Activated CD8-positive, alpha-beta memory T cell treated with anti-CD3 and anti-CD28 coated beads for 24 hours (primary cell): Measurements from ENCODE around the gene INF2.
A peak's percentile ranks its signal among the peaks of the same experiment; 100 is the strongest.
"Not testable (repeated sequence)": the region's sequence is repeated elsewhere in the genome, so short reads cannot be mapped to it uniquely, and the experiment has no call there.

Source experiments
- DNase-seq: peaks from one replicate; pipeline ENCODE4 v3.0.0-alpha.2; 2020

INF2 gene

GRCh38 chr14:104689109-104689880 lies at the start of gene INF2:
Gene INF2 (plus strand): TSS chr14:104689618. CDS start chr14:104701366, 11,748 bp downstream.
- peak; percentile 76 for DNase-seq

DNA sequence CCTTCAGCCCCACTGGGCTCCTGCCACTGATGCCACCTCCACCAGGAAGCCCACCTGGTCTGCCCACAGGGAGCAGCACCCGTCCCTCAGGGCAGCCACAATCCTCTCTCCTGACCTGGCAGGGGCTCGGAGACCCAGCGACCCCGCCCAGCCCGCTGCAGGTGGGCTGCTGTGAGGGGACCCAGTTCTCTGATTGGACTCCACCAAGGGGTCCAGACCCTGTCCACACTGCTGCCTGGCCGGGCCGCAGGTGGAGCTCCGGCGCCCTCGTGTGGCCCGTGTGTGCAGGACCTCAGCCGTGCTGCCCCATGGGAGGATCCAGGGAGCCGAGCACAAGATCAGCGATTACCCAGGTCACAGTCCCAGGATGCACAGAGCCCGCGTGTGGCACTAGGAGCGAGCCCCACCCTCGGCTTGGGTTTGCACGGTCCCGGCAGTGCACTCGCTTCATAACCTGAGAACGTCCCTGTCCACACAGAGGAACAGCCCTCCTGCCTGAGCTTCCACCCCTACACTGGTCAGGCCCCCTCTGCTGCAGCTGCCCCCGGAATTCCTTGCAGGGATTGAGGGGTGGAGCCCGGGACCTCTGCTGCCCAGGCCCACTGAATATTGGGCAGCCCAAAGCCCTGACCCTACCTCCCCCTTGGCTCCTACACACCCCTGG lies 49.4 kb upstream of the INF2 start:
- DNase-seq, result peak; percentile 80

GRCh38 chr14:104640681-104641080 lies 48.7 kb upstream of the INF2 start:
- no peak for DNase-seq

DNA sequence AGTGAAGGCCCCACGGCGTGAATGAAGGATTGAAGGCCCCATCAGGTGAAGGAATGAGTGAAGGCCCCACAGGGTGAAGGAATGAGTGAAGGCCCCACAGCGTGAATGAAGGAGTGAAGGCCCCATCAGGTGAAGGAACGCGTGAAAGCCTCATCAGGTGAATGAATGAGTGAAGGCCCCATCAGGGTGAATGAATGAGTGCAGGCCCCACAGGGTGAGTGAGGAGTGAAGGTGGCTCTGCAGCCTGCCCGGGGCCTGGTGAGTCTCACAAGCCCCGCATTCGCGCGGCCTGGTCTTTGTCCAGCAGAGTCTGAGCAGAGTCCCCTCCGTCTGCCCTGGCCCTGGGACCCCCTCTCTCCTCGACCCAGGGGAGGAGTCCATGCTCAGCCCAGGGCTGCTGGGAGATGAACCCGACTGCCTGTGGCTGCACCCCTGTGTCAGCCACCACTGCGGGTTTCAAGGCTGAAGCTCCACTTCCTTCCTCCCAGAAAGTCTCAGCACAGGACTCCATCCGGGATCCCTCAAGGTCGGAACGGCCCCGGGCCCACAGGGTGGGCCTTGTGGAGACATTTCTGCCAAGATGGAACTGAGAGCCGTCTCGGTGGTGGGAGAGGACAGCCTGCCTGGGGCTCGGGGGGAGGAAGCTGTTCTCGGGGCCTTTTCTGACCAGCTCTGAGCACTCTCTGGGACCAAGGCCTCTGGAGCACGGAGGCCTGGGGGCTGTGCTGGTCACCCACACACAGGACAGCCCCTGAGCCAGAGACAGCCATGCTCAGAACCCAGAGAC lies 47.5 kb upstream of the INF2 start:
- no peak for DNase-seq

GRCh38 chr14:104642540-104642868 lies 46.9 kb upstream of the INF2 start:
- DNase-seq, result no peak

- no peak for DNase-seq
Measured at GRCh38 chr14:104643306-104643705, 46.1 kb upstream of the INF2 start.

DNA sequence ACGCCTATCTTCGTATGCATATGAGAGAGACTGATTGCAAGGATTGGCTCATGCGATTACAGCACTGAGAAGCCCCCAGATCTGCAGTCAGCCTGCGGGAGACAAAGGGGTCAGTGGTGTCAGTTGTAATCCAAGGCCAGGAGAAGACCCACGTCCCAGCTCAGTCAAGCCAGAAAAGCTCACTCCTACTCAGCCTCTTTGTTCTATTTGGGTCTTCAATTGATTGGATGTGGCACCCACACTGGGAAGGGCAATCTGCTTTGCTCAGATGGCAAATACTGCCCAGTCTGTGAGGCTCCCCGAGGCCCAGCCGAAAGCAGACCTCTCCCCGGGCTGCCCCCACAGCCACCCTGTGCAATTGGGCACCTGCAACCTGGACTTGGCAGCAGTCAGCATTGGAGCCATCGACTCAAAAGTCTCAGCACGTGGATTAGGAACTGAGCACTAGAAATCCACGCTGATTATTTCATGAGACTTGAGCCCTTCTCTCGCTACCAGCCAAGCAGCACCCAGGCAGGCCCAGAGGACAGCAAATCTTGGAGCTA lies 45.3 kb upstream of the INF2 start:
- no peak for DNase-seq

GRCh38 chr14:104644656-104645378 lies 44.6 kb upstream of the INF2 start:
- no peak for DNase-seq

DNA sequence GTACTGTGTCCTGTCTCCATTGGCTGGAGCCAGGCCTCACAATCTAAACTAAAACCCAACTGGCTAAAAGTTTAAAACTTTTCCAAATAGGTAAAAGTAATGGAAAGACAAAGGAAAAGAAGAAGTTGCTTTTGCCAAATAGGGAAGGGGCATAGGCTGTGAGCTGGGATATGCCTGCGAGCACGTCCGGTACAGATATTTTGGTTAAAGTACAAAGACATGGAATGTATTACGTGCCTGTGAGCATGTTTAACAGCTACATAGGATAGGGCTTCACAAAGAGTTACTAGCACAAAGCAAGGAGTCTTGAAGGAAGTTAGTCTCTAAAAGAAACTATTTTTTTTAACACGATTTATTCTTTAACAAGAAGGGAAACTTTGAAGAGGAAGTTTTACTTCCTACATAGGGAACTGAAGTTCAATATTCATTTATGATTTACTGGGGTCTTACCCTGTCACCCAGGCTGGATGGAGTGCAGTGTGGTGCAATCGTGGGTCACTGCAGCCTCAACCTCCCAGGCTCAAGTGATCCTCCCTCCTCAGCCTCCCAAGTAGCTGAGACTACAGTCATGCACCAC lies 41.9 kb upstream of the INF2 start:
- no peak for DNase-seq

GRCh38 chr14:104650057-104650980 lies 39.1 kb upstream of the INF2 start:
- DNase-seq, result peak; percentile 90

- DNase-seq, result no peak
Measured at GRCh38 chr14:104650981-104651875, 38.2 kb upstream of the INF2 start.

DNA sequence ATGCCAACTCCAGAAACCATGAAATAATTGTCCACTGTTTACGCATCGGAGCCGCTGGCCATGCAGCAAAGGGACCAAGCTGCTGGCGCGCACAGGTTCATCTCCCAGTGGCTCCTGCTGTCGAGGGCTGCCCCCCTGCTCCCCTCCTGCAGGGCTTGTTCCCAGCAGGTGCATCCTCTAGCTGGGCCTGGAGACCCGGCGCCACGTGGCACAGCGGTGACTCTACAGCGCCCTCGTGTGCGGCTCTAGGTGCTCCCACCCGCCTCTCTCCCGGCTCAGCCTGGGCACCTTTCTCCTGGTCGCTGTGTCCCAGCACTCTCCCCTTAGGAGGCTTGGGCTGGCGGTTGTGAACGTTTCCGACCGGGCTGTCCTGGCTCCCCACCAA lies 37.5 kb upstream of the INF2 start:
- DNase-seq, result no peak

GRCh38 chr14:104652386-104652785 lies 37.0 kb upstream of the INF2 start:
- no peak for DNase-seq

DNA sequence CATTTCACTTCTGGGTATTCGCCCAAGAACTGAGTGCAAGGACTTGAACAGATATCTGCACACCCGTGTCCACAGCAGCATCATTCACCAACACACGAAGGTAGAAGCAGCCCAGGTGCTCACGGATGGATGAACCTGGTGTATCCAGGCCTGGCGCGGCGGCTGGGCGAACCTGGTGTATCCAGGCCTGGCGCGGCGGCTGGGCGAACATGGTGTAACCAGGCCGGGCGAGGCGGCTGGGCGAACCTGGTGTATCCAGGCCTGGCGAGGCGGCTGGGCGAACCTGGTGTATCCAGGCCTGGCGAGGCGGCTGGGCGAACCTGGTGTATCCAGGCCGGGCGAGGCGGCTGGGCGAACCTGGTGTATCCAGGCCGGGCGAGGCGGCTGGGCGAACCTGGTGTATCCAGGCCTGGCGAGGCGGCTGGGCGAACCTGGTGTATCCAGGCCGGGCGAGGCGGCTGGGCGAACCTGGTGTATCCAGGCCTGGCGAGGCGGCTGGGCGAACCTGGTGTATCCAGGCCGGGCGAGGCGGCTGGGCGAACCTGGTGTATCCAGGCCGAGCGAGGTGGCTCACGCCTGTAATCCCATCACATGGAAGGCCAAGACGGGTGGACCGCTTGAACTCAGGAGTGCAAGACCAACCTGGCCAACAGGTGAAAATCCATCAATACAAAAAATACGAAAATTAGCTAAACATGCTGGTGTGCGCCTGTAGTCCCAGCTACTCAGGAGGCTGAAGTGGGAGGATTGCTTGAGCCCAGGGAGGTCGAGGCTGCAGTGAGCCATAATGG lies 36.1 kb upstream of the INF2 start:
- not testable (repeated sequence) for DNase-seq

DNA sequence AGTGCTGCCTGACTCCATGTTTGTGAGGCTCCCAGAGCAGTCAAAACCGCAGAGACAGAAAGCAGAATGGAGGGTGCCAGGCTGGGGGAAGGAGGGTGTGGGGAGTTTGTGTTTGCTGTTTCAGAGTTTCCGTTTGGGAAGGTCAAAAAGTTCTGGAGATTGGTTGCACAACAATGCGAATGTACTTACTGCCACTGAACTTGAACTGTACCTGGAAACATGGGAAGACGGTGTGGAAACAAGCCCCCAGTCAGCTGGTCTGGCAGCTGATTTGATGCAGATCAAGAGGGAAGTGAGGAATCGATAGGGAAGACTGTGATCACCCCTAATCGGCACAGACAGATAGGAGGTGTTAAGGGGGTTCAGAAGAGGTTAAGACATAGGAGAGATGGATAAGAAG lies 35.3 kb upstream of the INF2 start:
- no peak for DNase-seq

DNA sequence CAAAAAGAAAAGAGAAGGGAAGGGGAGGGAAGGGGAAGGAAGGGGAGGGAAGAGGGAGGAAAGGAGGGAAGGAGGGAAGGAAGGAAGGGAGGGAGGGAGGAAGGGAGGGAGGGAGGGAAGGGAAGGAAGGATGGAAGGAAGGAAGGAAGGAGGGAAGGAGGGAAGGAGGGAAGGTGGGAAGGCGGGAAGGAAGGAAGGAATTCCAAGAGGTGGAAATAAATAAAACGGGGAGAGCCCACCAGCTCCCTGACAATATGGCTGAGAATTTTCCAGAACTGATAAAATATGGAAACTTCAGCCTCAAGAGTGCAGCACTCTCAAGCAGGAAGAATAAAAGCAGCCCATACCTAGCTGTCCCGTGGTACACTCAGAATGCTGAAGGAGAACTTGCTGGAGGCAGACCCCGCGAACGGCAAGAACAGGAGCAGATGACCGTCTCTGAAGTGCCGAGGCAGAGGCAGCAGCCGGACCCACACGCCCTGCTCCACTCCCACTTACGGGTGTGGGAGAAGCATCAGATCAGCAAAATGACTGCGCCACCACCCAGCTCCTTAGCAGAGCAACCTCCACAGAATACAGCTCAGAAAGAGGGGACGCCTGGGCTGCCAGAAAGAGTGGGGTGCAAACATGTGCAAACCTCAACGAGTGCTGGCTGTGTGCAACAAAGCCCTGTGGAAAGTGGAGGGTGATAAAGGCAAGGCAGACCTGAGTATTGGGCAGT lies 34.1 kb upstream of the INF2 start:
- no peak for DNase-seq

DNA sequence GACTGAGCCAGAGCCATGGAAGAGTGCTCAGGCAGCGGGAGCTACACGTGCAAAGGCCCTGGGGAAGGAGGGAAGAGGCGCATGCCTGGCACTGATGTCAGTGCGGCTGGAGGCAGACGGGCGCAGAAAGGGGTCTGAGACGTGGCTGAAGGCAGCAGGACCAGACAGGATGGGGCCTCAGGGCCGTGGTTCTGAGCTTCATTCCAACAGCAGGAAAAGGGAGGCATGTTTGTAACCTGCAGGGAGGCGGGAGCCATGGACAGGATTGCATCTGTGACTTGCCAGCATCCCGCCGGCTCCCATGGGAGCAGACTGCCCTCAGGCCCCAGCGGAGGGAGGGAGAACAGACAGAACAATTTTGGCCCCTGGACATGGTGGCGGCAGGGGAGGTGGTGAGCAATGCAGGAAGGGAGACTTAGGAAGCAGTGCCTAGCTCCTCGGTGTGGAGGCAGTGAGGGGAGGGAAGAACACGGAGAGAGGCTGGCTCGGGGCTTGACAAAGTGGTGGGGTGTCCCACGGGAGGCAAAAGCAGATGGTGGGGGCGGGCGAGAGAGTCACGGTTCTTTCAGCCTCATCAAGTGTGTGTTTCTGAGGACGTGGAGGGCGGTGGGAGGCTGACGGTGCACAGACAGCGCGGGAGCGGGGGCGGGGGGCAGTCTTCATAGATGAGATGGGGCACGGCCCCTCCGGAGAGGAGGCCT lies 33.3 kb upstream of the INF2 start:
- no peak for DNase-seq

- DNase-seq, result no peak
Measured at GRCh38 chr14:104657101-104657524, 32.3 kb upstream of the INF2 start.
